ENCODE results near the gene NLGN4X.

The NLGN4X gene

GRCh38 chrX:6228720-6229119, at the start of gene NLGN4X:
Gene NLGN4X (minus strand): TSS chrX:6228867. CDS start chrX:6151466, 77,401 bp downstream.
- no peak for DNase-seq (ENCODE audit: low read depth)

- DNase-seq (ENCODE audit: low read depth), result no peak
Measured at GRCh38 chrX:6266041-6266440, 37.4 kb upstream of the NLGN4X start.

- DNase-seq (ENCODE audit: low read depth), result no peak
Measured at GRCh38 chrX:6262959-6263358, 34.3 kb upstream of the NLGN4X start.

DNA sequence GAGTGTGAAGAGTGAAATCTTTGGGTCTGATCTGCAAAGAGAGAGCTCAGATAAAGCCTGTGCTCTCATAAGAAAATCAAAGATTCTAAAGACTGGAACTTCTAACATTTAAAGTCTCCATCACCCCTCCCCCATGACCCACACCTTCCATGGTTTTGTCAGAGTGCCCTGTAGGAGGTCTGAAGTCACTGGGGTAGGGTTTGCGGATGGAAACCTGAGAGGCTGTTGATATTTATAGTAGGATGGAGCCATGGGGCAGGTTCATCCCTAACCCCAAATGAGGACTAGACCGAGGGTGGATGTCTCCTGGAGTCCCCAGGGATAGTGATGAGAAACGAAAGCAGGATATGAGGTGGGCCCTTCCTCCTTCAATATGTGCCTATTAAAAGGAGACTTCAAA, 28.4 kb upstream of the NLGN4X start:
- no peak for DNase-seq (ENCODE audit: low read depth)

DNA sequence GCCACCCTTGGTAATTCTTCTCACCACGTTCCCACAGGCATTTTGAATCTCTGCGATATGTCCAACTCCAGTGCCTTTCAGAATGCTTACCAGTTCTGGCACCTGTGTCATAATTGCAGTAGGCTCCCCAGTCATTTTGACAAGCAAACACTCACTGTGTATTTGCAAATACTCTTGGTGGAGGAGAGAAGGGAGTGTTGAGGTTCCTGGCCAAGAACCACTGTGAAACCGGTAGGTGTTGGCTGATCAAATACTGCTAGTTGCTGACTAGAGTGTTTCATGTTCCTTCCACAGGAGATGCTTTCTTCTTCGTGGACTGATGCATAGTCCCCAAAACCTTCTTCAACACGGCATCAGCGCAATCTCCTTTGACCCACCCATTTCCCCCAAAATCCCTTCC, 16.0 kb upstream of the NLGN4X start:
- no peak for DNase-seq (ENCODE audit: low read depth)

GRCh38 chrX:6238576-6238975, 9.9 kb upstream of the NLGN4X start:
- DNase-seq (ENCODE audit: low read depth), result no peak

- no peak for DNase-seq (ENCODE audit: low read depth)
Measured at GRCh38 chrX:6227935-6228334, 732 bp downstream of the NLGN4X start.

- DNase-seq (ENCODE audit: low read depth), result no peak
Measured at GRCh38 chrX:6227453-6227835, 1.2 kb downstream of the NLGN4X start.

GRCh38 chrX:6226596-6227452, 1.8 kb downstream of the NLGN4X start:
- DNase-seq (ENCODE audit: low read depth), result no peak

DNA sequence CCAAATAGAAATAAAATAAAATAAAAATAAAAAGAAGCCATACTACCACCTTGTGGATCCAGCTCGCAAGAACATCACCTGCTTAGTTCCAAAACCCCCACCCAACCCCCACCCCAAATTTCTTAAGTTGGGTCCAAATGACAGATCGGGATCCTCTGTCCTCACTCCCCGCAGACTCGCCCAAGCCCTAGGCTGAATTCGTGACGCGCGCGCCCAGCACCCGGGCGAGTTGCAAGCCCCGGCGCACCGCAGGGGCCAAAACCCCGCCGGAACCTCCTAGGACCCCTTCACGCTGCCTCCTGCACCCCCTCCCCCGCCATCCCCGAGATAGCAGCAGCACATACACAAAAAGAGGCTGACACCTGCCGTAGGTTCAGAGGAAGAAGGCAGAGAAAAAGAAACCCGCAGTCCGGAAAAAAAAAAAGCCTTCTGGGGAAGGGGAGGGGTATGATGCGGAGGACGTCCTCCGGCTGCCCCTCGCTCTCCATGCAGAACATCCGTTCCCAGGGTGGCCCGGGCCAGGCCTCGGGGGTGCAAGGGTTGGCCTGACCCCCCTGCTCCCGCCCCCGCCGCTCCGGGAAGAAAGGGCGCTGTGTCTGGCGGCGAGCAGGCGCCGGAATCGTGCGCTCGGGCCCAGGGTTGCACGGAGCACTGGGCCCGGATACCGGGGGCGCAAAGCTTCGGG, 2.6 kb downstream of the NLGN4X start:
- DNase-seq (ENCODE audit: low read depth), result no peak

GRCh38 chrX:6225288-6225910, 3.3 kb downstream of the NLGN4X start:
- no peak for DNase-seq (ENCODE audit: low read depth)

GRCh38 chrX:6223516-6223915, 5.2 kb downstream of the NLGN4X start:
- no peak for DNase-seq (ENCODE audit: low read depth)

GRCh38 chrX:6210230-6210629, 18.4 kb downstream of the NLGN4X start:
- DNase-seq (ENCODE audit: low read depth), result no peak

- no peak for DNase-seq (ENCODE audit: low read depth)
Measured at GRCh38 chrX:6203462-6204215, 25.0 kb downstream of the NLGN4X start.

GRCh38 chrX:6199486-6199885, 29.2 kb downstream of the NLGN4X start:
- DNase-seq (ENCODE audit: low read depth), result no peak

- no peak for DNase-seq (ENCODE audit: low read depth)
Measured at GRCh38 chrX:6187256-6187655, 41.4 kb downstream of the NLGN4X start.

GRCh38 chrX:6184900-6185515, 43.7 kb downstream of the NLGN4X start:
- no peak for DNase-seq (ENCODE audit: low read depth)

DNA sequence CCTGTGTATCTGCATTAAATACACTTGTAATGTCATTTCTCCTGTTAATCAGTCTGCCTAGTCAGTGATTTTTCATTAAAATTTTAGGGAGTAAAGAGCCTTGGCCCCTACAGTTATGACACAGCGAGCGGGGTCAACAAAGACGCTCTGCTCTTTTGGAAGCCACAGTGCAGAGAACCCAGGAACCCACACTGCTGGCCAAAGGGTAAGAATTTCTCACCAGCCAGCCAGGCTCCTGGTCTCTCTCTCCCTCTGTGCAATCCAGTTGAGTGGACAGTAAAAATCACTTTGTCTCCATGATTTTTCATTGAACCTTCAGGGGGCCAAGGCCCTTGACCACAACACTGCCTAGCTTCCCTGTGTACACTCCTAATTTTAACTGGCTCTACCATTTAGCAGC, 52.8 kb downstream of the NLGN4X start:
- no peak for DNase-seq (ENCODE audit: low read depth)

DNA sequence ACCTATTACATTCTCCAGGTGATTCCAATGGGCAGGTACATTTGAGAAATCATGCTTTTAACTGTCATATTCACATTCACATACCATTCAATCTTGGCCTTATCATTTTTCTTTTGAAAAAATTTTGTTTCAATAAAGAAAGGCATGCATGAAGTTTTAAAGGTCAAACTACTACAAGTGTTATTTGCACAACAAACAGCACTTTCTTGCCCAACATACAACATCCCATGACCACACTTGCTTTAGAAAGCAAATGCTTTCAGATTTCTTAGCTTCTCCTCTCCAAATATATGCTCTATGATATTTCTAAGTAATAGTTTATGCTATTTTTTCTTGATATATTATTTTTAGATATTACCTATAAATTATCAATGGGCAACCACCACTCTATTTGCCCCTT, 58.2 kb downstream of the NLGN4X start:
- DNase-seq (ENCODE audit: low read depth), result no peak

DNA sequence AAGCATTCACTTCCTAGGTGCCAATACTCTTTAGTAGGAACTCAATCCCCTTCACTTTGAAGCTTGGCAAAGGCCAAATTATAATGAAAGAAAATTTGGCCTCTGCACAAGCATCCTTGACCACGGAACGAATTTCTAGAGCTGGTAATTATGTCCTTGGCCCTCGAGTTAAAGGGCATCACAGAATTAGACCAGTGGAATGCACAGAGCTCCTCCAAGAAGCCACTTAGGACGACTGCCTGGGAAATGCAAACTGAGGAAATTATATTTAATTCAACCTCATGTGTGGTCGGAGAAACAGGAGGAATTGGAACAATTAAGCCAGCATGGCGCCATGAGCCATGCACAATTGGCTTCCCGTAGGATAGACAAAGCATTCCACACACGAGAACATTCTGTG, 59.3 kb downstream of the NLGN4X start:
- DNase-seq (ENCODE audit: low read depth), result no peak

GRCh38 chrX:6163721-6164120, 64.9 kb downstream of the NLGN4X start:
- no peak for DNase-seq (ENCODE audit: low read depth)

DNA sequence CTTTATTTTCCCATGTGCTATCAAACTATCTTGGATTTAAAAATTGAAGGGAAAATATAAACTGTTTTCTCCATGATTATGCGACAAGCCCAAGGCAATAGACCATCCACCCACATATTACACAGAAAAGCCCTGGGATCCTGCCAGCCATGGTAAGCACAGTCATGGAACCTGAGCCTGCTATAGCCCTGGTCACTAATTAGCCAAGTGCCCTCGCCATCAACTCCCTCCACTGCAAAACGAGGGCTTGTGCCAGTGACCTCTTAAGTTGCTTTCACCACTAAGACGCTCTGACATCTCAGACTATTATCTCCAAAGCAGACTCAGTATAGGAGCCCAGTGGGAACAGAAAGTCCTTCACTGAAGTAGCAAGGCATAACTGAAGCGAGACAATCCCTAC, 69.2 kb downstream of the NLGN4X start:
- no peak for DNase-seq (ENCODE audit: low read depth)
